Bronchial epithelial cell (primary cell): Measurements from ENCODE around the gene TRABD. TPM values are rescaled to one million over a fixed set of nuclear protein-coding genes. Genes with fewer than 3 reads are reported as not detected.

ENCODE experiments used
- total RNA-seq: library from RNA; depleted of rRNA; stranded (reverse); fragments of >200 nt; gene quantifications from 2 replicates; pipeline ENCODE4 v1.2.1, GENCODE V29; 2014

The TRABD gene
- total RNA-seq, 1 donor from 2014 or later: 43.7 TPM

Other genes with a start within 250 kb of the TRABD start
- gene PIM3, start 225.1 kb upstream of the TRABD start, total RNA-seq: 67.1 and 130 TPM in 2 replicates
- gene IL17REL, start 173.1 kb upstream of the TRABD start, total RNA-seq: not detected in 2 replicates
- not detected in 2 replicates for gene TTLL8, start 127.6 kb upstream of the TRABD start, total RNA-seq
- under 0.01 TPM in 1 of 2 replicates, not detected in the other for gene MLC1, start 100.5 kb upstream of the TRABD start, total RNA-seq
- gene MOV10L1, start 95.9 kb upstream of the TRABD start, total RNA-seq: 0.26 and 1.4 TPM in 2 replicates
- gene PANX2, start 15.2 kb upstream of the TRABD start, total RNA-seq: 0.26 and 0.77 TPM in 2 replicates
- 20.8 and 25.7 TPM in 2 replicates for gene SELENOO, start 15.1 kb downstream of the TRABD start, total RNA-seq
- gene TUBGCP6, start 59.1 kb downstream of the TRABD start, total RNA-seq: 18.2 TPM in 2 replicates
- gene HDAC10, start 65.4 kb downstream of the TRABD start, total RNA-seq: 9.7 and 13.8 TPM in 2 replicates
- 12.4 and 14.1 TPM in 2 replicates for gene MAPK12, start 75.8 kb downstream of the TRABD start, total RNA-seq
- gene MAPK11, start 84.5 kb downstream of the TRABD start, total RNA-seq: 3.4 and 9.0 TPM in 2 replicates
- gene PLXNB2, start 121.7 kb downstream of the TRABD start, total RNA-seq: 138 and 176 TPM in 2 replicates
- gene DENND6B, start 141.1 kb downstream of the TRABD start, total RNA-seq: 1.1 and 1.8 TPM in 2 replicates
- 50.5 and 57.5 TPM in 2 replicates for gene PPP6R2, start 157.4 kb downstream of the TRABD start, total RNA-seq